CD4-positive, alpha-beta T cell treated with Interleukin-15 for 4 hours (primary cell): ENCODE data around the gene DIP2B.
"Not testable (repeated sequence)": the region's sequence is repeated elsewhere in the genome, so short reads cannot be mapped to it uniquely, and the experiment has no call there.

ENCODE experiments used
- DNase-seq: peaks from one replicate; pipeline ENCODE4 v3.0.0-alpha.2; 2020; ENCODE audit warnings: low spot score

Gene DIP2B, protein sequence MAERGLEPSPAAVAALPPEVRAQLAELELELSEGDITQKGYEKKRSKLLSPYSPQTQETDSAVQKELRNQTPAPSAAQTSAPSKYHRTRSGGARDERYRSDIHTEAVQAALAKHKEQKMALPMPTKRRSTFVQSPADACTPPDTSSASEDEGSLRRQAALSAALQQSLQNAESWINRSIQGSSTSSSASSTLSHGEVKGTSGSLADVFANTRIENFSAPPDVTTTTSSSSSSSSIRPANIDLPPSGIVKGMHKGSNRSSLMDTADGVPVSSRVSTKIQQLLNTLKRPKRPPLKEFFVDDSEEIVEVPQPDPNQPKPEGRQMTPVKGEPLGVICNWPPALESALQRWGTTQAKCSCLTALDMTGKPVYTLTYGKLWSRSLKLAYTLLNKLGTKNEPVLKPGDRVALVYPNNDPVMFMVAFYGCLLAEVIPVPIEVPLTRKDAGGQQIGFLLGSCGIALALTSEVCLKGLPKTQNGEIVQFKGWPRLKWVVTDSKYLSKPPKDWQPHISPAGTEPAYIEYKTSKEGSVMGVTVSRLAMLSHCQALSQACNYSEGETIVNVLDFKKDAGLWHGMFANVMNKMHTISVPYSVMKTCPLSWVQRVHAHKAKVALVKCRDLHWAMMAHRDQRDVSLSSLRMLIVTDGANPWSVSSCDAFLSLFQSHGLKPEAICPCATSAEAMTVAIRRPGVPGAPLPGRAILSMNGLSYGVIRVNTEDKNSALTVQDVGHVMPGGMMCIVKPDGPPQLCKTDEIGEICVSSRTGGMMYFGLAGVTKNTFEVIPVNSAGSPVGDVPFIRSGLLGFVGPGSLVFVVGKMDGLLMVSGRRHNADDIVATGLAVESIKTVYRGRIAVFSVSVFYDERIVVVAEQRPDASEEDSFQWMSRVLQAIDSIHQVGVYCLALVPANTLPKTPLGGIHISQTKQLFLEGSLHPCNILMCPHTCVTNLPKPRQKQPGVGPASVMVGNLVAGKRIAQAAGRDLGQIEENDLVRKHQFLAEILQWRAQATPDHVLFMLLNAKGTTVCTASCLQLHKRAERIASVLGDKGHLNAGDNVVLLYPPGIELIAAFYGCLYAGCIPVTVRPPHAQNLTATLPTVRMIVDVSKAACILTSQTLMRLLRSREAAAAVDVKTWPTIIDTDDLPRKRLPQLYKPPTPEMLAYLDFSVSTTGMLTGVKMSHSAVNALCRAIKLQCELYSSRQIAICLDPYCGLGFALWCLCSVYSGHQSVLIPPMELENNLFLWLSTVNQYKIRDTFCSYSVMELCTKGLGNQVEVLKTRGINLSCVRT (N-terminal part only)

DNA sequence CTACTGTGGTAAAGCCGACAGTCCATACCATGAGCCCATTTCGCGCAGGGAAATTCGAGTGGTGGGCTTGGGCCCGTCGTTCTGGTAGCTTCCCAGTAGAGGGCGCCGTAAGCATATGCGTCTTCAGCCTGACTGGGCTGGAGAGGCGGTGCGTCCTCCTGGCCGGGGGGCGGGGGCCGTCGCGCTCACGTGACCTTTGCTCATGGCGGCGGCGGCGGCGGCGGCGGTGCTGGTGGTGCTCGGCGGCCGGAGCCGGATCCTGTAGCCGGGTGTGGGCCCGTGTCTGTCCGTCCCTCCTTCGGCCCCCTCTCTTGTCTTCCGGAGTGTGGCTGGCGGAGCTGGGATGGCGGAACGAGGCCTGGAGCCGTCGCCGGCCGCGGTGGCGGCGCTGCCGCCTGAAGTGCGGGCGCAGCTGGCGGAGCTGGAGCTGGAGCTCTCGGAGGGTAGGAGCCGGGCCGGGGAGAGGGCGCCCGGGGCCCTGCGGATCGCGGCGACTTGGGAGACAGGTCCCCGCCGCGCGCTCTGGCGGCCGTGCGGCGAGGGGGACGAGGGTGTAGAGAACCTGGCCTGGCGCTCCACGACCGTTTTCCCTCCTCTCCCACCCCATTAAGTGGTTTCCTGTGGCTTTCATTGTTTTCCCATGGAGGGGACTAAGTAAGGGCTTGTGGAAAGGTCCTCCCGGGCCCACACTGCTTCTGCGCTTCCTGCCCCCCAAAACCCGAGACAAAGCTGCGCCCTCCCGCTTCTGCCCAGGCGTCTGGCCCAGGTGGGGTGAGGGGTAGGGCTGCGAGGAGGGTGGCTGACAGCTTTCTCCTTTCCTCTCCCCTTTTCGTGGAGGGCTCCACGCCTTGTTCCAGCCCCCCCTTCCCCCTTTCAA is at the start of gene DIP2B:
TSS of gene DIP2B (plus strand) at position 188 of the 877 bp plus-strand sequence. CDS start at position 344, 156 bp downstream.
- peak; percentile 94 for DNase-seq

DNA sequence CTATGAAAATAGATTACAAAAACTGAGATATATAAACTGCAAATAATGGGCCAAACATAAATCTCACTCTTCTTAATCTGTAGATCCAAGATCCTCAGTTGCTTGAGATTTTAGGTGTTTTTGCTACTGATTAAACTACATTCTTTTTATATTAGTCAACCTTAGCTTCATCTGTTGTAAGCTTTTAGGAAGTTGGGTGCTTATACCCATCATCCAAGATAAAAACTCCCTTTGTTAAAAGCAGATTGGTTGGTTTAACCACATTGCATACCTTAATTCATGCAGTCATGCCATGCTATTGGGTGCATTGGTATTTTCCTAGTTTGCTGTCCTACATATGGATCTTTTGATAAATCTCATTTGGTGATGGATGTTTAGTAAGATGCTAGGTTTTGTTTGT is 46.2 kb upstream of the DIP2B start:
- no peak for DNase-seq

GRCh38 chr12:50467439-50467838 is 37.3 kb upstream of the DIP2B start:
- no peak for DNase-seq

GRCh38 chr12:50477241-50477832 is 27.4 kb upstream of the DIP2B start:
- no peak for DNase-seq

GRCh38 chr12:50482571-50482970 is 22.2 kb upstream of the DIP2B start:
- no peak for DNase-seq

DNA sequence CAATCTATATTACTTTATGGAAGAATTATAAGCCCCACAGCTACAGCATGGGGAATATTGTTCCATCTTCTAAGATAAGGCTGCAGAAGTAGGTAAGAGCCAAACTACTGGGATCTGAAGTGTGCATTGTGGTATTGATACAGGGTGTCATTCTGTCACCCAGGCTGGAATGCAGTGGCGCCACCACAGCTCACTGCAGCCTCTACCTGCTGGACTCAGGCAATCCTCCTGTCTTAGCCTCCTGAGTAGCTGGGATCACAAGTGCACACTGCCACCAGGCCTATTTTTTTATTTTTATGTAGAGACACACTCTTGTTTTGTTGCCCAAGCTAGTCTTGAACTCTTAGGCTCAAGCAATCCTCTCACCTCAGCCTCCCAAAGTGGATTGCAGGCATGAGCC is 21.3 kb upstream of the DIP2B start:
- no peak for DNase-seq

GRCh38 chr12:50488801-50489200 is 16.0 kb upstream of the DIP2B start:
- no peak for DNase-seq

GRCh38 chr12:50498119-50498518 is 6.7 kb upstream of the DIP2B start:
- not testable (repeated sequence) for DNase-seq

DNA sequence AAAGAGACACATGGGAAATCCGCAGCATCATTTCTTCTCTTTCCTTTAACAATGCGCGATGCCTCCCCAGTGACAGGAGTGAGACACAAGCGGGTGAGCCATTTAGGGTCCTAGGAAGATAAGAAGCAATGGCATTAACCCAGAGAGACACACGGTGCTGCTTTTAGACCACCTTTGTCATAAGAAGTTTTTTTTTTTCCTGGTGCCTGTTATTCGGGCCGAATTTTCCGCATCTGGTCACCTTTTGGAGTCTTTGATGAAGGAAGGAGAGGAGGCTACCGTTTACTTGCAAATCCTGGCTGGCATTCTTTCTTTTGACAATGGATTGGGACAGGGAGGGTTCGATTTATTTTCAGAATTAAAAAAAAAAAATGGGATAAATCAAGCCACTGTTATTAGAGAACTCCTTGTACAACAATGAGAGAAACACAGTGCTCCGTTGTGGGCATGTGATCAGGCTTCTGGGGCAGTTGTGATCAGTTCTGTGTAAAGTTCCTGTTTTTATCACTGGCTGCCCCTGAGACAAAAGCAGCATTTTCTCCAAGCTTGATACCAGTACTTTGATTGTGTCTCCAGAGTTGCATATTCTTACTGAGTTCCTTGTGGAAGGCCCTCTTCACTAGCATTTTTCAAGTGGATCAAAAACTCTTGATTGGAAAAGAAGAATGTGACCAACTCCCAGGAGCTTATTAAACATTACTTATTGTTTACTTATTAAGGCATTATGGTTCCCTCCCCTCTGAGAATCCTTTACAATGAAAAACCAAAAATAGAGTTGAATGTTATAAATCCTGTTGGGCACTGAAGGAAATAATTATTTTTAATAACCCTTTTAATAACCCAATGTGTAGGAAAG is 1.1 kb downstream of the DIP2B start:
- DNase-seq = no peak

- DNase-seq = no peak
These were observed 2.1 kb downstream of the DIP2B start for GRCh38 chr12:50506753-50507473.

- DNase-seq = no peak
These were observed 2.7 kb downstream of the DIP2B start for GRCh38 chr12:50507474-50507838.

DNA sequence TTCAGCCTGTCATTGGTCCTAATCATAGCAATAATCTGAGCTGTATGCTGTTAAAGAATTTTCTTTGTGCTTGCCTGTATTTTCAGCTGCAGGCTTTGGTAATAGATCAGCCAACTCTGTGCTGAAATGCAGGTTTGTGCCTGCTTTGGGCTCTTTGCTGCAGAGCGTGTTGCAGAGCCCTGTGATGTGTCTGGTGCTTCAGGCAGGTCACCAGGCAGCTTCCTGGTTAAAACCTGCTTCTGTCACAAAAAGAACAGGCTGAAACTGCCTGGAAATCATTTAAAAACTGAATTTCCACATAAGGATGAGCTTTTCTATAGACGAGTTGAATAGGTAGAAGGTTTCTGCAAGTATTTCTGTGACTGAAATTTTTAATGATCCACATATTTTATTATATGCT is 3.1 kb downstream of the DIP2B start:
- DNase-seq = no peak

GRCh38 chr12:50508414-50508813 is 3.6 kb downstream of the DIP2B start:
- DNase-seq = no peak

DNA sequence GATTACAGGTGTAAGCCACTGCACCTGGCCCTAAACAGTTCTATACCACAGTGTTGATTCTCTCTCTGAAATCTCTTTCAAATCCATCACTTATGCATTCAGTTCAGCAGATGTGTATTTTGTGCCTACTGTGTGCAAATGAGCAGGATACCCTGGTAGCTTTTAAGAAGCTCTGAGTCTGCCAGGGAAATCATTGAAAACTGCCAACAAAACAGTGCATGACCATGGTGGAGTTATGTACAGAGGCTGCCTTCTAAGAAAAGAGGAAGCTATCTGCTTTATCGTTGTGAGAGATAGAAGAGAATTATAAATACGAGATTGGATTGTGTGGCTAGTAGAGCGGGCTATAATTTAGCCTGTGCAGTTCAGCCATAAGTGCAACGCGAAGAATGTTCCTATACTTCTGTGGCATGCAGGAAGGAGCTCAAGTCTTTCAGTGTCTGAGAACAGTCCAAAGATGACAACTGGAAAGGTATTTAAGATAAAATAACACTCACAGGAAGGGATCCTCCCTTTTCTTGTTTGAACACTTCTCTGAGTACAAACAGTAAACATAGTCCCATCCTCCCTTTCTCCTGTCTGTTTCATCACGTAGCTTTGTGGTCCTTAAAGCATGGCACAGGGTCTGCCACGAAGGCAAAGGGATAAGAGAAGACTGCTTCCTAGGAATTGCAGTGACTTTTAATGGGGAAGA is 4.3 kb downstream of the DIP2B start:
- DNase-seq = no peak

GRCh38 chr12:50514526-50515276 is 9.9 kb downstream of the DIP2B start:
- DNase-seq = peak; percentile 30

DNA sequence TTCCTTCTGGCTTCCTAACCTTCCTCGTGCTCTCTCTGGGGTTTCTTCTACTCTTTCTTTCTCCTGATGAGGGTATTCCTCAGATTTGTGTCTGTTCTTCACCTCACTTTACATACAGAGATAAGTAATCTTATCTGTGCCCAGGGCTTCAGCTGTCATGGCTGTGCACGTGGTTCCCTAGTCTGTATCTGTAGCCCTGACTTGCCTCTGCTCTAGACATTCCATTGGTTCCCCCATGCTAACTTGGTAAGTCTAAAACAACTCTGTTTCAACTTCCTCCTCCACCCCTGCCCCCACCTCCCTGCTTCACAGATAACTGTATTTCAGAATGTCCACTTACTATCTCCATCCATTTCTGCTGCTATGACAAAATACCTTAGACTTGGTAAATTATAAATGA is 10.8 kb downstream of the DIP2B start:
- DNase-seq = no peak

DNA sequence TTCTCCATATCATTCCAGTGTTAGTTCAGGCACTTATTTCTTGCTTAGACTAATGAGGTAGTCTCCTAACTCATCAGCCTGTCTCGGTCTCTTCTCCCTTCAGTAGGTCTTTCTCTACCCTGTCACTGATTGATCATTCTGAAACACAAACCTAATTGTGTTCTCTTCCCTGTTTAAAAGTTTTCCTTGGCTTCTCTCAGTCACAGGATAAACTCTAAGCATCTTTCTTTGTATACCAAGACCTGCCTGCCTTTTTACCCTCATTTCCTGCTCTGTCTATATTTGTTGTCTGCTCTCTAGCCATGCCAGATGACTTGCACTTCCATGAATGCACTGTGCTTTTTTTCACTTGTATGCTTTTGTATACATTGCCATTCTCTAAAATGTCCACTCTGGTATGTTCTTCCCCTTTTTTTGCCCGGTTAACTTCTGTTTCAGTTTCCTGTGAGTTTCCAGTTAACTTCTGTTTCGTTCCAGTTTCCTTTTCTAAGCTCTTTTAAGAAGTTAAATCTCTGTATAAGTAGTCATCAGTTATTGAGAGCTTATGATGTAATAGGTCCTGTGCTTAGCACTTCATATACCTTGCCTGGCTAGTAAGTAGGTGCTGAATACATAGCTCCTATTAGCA is 12.8 kb downstream of the DIP2B start:
- peak; percentile 37 for DNase-seq
